ENCODE measurements around the gene RMND1. TPM values are rescaled to one million over a fixed set of nuclear protein-coding genes. Genes with fewer than 3 reads are reported as not detected.
A peak's percentile ranks its signal among the peaks of the same experiment; 100 is the strongest.
"Not testable (repeated sequence)": the region's sequence is repeated elsewhere in the genome, so short reads cannot be mapped to it uniquely, and the experiment has no call there.

RMND1 gene
- polyA plus RNA-seq (2013, experiment 1 of 2; ENCODE audit: insufficient read length): 15.3 TPM
- polyA plus RNA-seq (2013, experiment 2 of 2; ENCODE audit: insufficient read length): 18.7 TPM

- DNase-seq: peak; percentile 100
Observed at GRCh38 chr6:151451950-151452749, at the start of gene RMND1. Gene RMND1, minus strand, starts transcription at chr6:151452126. Its CDS starts 6,315 bp downstream, at chr6:151445811.

- DNase-seq: no peak
Observed at GRCh38 chr6:151499551-151499950, 47.6 kb upstream of the RMND1 start.

- no peak for DNase-seq
Observed at GRCh38 chr6:151498327-151498726, 46.4 kb upstream of the RMND1 start.

- DNase-seq: no peak
Observed at GRCh38 chr6:151497905-151498304, 46.0 kb upstream of the RMND1 start.

GRCh38 chr6:151495380-151495779, 43.5 kb upstream of the RMND1 start:
- DNase-seq: no peak

GRCh38 chr6:151494936-151495320, 43.0 kb upstream of the RMND1 start:
- DNase-seq: peak; percentile 44

- DNase-seq: peak; percentile 29
Observed at GRCh38 chr6:151494235-151494935, 42.5 kb upstream of the RMND1 start.

GRCh38 chr6:151493804-151494234, 41.9 kb upstream of the RMND1 start, which contains the start of gene CCDC170:
Gene CCDC170, plus strand, starts transcription at chr6:151494017. Its CDS starts 112 bp downstream, at chr6:151494129.
- peak; percentile 18 for DNase-seq

GRCh38 chr6:151493161-151493803, 41.4 kb upstream of the RMND1 start:
- DNase-seq: no peak

GRCh38 chr6:151490996-151491395, 39.1 kb upstream of the RMND1 start:
- no peak for DNase-seq

GRCh38 chr6:151488226-151488625, 36.3 kb upstream of the RMND1 start:
- DNase-seq: no peak

- no peak for DNase-seq
Observed at GRCh38 chr6:151483994-151484393, 32.1 kb upstream of the RMND1 start.

- peak; percentile 57 for DNase-seq
Observed at GRCh38 chr6:151482290-151482689, 30.4 kb upstream of the RMND1 start.

- DNase-seq: peak; percentile 8
Observed at GRCh38 chr6:151481786-151482185, 29.9 kb upstream of the RMND1 start.

GRCh38 chr6:151478670-151479069, 26.7 kb upstream of the RMND1 start:
- DNase-seq: no peak

- no peak for DNase-seq
Observed at GRCh38 chr6:151477726-151478125, 25.8 kb upstream of the RMND1 start.

- peak; percentile 54 for DNase-seq
Observed at GRCh38 chr6:151475653-151476523, 24.0 kb upstream of the RMND1 start.

GRCh38 chr6:151464702-151465101, 12.8 kb upstream of the RMND1 start:
- DNase-seq: no peak

- no peak for DNase-seq
Observed at GRCh38 chr6:151461673-151462072, 9.7 kb upstream of the RMND1 start.

GRCh38 chr6:151455751-151456398, 3.9 kb upstream of the RMND1 start:
- DNase-seq: not testable (repeated sequence)

- peak; percentile 31 for DNase-seq
Observed at GRCh38 chr6:151452750-151453427, 963 bp upstream of the RMND1 start.

All from fibroblast of skin of back (primary cell).